Amniotic stem cell (primary cell): ENCODE results near the gene SUN5.

Source experiments
- DNase-seq: peaks from one replicate; lab custom pipeline; 2025; lab: John Stamatoyannopoulos, UW

SUN5 gene

DNA sequence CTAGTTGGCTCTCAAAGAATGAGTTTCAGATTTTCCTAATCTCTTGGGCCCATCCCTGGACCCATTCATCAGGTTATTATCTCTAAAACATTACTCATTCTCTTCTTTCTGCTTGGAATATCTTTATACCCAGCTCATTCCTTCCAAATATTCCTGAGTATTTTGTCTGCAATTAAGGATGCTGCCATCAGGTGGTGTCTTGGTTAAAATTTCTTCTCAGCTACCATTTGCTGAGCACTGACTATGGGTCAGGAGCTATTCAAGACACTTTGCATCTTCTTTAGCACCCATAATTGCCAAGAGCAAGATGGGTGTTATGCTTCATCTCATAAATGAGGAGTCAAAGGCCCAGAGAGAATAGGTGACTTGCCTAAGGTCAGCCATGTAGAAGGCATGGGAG, 8.4 kb downstream of the SUN5 start:
- no peak for DNase-seq

DNA sequence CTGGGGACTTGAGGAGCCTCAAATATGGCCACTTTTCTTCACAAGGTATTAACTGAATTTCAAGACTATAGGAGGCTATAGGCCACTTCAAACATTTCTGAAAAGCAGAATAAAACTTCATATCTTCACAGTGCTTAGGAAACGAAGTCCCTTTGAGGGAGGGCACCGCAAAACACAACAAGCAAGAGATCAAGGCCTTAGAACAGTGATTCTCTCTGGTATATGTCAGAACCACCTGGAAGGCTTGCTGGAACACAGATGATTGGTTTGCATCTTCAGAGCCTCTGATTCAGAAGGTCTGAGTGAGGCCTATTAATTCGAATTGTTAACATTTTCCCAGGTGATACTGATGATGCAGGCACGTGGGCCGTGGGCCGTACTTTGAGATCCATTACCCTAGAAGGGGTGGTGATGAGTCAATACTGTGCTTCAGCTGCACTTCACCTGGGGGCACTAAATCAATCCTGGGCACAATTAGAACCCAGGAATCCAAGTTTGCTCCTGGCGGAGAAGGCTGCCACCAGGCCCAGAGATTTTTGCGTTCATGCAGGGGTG, 10.7 kb downstream of the SUN5 start:
- DNase-seq: no peak

DNA sequence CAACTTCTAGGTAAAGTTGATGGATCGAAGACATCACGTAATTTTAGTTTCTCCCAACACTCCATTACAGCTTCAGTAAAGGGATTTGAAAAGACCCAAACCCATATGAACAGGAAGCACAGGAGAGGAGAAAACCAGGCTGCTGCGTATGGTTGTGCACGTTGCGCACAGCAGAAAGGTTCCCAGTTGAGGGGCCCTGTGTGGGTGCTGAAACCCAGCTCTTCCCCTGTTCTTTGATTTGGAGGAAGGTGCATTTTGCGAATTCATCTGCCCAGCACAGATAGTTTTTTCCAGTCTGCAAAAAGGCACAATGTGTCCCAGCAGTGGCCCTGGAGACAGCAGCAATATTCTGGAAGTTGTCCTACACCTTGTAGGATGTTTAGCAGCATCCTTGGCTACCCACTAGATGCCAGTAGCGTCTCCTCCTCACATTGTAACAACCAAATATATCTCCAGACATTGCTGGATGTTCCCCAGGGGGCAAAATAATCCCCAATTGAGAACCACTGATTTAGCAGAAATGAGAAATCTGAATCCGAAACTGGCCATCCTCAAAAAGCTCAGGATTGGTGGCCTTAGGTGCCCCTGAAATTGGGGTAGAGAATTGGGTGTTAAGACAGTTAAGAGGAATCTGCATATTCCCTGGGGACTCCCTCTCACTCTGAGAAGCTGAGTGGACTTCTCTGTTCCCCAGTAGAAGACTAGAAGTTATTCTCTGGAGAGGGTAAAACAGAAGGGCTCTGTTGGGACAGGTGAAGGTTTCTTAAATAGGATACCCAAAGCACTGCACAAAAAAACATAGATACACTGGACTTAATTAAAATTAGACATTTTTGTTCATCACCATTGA, 12.2 kb downstream of the SUN5 start:
- no peak for DNase-seq

DNA sequence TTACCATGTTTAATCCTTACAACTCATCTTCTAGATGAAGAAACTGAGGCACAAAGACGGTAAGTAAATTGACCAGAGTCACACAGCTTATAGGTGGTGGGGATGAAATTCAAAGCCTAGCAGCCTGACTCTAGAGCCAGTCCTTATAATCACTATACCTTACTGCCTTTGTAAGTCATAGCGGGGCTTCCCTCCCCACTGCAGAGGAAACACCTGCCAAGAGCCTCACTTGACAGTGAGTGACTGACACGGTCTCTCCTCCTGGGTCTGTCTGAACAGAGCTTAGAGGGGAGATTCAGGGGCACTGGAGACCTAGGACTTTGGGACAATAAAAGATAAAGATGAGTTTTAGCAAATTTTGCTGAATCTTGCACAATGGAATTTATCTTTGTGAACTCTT, 12.8 kb downstream of the SUN5 start:
- no peak for DNase-seq

DNA sequence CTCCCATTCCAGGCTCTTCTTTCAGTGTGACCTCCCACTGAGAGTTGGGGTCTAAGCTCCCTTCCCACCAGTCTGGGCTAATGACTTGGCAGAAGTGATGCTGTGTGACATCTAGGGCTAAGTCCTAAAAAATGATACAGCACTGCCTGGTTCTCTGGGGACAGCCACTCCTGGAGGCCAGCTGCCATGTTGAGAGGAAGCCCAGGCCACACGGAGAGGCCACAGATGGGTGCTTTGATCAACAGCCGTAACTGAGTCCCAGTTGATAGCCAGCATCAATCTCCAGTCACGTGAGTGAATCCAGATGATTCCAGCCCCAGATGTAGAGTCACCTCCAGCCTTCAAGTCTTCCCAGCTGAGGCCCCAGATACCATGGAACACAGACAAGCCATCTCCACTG, 13.8 kb downstream of the SUN5 start:
- no peak for DNase-seq

DNA sequence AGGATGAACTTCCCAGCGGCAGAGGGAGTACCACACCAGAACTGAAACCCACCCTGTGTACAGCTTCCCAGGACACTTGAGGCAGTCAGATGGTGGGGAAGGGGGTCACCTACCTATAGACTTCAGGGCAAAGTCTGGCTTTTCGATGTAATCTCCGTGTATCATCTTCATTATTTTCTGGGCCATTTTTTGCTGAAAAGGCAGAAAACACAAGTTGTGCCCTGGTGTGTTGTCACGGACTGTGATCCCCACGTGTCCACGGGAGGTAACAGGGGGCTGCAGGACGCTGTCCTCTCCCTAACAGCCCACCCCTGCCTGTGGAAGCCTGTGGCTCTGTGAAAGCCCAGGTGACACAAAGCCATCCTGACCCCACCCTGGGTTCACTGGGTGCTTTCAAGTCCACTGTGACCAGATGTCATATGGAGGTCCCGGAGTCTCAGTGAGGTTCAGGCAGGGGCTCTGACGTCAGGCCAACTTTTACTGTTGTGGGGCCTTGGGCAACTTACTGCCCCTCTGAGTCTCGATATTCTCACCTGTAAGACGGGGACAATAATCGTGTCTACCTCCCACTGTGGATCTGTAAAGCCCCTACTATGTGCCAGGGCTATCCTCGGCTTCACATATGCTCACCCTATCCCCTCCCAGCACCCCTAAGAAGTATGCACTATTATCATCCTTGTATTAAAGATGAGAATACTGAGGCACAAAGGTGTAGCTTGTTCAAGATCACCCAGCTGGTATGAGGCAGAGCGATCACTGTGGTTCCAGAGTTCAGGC, 14.5 kb downstream of the SUN5 start:
- DNase-seq: no peak

DNA sequence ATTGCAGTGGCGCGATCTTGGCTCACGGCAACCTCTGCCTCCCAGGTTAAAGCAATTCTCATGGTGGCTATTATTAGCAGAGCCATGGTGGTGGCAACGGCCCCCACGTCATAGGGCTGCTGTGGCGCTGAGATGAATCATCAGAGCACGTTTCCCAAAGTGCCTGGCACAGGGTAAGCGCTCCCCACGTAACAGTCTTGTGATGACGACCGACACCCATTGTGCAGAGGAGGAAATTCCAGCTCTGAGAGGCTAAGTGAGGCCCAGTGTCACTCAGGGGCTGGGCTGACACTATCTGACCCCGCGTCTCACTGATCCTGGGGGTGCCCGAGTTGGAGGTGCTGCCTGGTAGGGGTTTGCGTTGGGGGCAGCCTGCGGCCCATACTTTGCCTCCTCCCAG, 16.2 kb downstream of the SUN5 start:
- DNase-seq: no peak

DNA sequence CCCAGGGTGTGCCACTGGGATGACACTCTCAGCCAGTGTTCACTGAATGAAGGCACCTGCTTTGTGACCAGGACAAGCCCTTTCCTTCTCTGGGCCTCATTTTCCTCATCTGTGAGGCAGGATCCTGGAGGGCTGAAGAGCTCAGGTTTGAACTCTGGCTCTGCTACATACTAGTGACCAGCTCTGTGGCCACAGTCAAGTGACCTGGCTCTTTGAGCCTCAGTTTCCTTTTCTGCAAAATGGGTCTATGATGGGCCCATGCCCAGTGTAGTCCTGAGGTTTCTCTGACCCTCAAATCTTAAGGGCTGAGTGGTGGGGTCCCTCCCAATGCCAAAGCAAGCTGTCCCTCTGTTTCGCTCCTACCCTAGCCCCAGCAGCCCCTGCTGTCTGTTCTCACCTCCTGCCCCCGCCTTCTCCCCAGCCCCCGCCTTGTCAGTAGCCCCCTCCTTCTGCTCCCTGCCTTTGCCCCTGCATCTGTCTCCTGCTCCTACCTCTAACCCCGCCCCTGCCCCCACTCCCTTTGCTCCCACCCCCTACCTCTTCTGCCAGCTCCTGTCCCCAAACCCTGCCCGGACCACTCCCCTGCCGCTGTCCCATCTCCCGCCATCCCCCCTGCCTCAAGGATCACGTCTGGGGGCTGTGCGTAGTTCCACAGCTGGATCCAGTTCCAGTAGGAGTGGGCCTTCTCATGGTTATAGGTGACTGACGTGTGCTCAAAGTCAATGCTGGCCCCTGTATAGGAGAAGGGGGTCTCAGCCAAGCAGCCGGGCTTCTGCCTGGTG, 17.0 kb downstream of the SUN5 start:
- no peak for DNase-seq

DNA sequence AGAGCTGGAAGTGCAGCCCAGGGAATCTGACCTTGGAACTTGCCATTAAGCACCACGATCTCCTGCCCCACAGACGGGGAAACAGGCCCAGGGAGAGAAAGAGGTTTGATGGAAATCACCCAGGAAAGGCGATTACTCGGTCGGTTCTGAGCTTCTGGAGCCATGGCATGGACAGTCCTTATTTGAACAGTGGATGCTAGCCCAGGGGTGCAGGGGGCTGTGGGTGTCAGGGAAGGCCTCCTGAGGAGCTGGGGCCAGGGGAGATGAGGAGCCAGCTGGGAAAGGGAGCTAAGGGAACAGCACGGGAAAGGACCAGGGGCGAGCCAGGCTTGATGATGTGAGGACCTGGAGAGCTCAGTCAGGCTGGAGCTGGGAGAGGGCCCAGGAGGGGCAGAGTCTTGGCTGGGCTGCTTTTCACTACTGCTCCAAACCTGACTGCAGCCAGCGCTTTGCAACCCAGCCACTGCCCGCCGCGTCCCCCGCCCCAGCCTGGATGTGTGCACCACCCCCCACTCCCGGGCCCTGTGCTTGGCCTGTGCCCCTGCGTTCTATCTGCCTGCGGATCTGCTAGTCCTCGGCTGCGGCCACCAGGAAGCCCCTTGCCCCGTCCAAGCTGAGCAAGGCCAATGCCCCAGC, 17.8 kb downstream of the SUN5 start:
- no peak for DNase-seq

DNA sequence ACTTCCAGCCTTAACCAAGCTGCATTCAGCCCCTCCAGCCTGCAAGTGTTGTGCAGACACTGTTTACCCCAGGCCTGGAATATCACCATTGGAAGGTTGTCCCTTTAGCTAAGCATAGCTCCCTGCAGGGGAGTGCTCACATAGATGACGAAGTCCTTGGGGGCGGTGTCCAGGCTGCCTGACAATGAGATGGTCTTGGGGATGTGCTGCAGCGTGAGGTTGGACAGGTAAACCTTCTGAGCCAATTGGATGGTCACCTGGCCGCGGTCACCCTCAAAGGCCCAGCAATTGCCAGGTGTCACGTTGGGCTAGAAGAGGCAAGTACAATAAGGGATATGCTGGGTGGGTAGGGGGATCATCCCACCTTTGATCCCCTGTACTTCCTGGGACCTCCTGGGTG, 18.6 kb downstream of the SUN5 start:
- no peak for DNase-seq

DNA sequence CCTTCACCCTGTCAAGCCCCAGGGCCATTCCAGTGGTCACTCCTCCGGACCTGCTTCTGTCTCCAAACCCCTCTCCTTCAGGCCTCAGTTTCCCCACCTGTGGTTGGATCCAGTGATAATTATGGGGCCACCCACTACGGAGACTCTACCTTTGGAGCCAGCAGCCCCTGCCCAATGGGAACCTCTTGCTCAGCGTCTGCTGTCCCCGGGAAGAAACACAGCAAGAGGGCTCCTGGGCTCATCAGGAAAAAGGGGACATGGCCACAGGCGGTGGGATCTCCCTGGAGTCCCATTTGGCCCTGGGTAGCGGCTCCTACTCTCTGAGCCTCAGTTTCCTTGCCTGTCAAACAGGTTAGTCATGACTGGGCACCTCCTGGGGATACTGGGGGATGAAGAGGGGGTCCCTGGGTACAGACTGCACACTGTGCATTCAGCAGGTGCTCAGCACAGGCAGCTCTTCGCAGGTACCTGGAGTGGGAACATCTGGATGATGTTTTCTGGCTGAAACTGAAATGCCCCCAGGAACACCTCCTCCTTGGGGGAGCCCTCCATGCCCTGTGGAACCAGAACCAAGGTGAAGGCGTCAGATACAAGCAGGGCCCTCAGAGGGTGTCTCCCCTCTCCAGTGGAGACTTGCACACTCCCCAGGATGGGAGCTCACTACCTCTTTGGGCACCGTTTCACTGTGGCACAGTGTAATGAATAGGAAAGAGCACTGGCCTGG, 19.4 kb downstream of the SUN5 start:
- DNase-seq: no peak

DNA sequence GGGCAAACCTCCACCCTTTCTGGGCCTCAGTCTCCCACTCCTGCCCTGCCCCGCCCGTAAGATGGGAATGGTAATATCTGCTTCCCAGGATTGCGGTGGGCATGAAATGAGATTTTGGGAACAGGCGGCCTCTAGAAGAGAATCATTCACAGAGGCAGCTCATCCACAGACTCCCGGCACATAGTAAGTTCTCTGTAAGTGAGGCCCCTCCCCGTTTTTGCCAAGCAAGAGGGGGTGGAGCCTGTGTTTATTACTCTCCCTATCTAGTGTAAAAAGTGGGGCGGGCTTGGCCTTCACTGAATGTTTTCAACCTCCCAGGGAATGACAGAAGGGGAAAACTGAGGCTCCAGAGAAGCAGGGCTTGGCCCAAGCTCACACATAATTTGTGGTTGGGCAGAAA, 20.0 kb downstream of the SUN5 start:
- no peak for DNase-seq

DNA sequence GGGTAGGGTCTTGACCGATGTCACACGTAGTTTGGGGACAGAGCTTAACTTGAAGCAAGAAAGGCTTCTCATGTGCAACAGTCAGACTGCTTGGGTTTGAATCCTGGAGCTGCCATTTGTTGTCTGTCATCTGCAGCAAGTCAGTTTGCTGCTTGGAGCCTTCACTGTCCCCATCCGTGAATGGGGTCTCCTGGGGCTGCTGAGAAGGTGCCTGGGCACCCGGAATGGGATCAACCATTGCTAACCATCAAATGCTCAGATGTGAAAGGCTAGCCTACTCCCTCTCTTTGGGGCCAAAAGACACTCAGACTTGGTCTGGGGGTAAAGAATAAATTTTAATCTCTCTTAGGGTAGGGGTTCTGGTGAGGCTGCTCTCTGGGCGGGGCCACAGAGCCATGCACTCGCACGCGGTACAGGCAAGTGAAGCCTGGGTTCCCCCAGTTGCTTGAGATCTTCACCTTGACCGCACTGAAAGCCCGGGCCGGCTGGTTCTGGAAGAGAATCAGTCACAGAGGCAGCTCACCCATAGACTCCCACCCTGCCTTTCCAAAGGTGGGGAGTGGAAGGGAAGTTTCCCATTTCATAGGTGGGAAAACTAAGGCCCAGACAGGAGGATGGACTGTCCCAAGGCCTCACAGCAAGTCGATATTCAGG, 20.6 kb downstream of the SUN5 start:
- no peak for DNase-seq

DNA sequence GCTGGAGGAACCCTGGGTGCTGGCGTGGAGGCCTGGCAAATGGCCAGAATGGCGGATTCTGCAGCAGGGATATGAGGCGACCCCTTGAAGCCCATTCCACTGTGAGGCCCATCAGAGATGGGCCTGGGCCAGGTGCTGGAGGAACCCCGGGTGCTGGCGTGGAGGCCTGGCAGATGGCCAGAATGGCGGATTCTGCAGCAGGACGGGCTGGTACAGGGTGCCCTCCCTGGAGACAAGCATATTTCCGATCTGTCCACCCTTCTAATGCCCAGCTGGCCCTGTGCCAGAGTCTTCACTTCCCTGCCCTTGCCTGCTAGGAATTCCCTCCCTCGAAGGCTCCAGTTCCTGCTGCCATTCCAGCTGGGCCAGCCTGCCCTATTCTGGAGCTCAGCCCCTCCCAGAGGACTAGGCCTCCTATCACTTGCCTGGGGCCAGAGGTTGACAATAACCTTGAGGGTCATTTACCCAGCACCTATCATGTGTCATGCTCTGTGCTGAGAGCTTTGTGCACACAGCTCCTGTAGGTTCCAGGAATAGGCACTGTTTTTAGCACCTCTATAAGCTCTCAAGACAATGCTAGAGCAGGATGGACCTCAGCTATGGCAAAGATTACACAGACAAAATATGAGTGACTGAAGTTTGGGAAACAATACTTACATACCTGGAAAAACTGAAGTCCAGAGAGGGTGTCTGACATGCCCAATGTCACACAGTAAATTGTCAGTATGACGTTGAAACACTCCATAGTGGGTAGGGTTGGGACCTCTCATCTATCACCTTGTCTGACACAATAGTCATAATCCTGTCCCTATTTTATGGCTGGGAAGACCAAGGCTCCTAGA, 21.4 kb downstream of the SUN5 start:
- no peak for DNase-seq

DNA sequence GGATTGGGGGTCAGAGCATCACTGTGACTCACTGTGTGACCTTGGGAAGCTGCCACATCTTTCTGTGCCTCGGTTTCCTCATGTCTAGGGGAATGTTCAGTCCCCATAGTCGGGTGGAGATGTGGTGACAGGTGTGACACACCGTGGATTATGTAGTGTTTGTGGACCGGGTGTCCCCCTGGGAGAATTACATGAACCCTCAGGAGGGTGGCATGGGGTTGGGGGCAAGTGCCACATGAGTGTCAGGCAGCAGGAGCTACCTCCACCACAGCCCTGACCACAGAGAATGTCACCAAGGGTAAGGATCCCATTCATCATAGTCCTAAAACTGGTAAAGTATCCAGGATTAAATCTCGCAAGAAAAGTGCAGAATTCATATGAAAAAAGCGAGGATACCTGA, 23.2 kb downstream of the SUN5 start:
- DNase-seq: no peak

DNA sequence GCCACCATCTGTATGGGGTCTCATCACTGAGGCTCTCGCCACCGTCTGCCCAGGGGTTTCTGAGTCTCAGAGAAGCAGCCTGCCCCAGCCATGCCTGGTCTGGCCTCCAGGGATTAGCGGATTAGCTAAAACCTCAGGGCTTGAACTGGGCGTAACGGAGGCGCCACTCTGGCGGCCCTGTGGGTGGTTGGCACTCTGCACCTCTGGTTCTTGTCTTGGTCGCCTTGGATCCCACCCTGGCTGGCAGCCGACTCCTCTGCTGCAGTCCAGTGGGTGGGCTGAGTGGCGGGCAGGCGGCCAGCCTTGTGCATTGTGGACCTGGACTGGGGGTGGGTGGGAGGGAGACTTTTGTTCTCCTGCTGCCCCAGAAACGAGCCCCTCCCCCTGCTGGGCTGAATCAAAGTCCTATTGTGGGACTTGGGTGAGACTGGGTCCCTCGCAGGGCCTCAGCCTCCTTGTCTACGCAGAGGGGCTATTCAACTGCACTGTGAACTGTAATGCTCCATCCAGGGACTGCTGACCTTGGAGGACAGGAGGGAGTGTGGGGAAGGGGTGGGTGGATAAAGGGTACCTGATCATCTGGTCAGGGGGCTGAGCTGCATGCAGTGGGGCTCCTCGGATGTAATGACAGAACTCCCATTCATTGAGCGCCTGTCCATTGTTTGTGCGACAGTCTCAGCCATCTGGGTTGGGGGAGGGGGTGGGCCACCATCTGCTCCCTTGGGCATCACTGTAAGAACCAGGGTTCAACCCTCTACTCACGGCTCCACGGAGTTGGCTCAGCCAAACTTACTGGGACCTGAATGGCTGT, 23.9 kb downstream of the SUN5 start:
- DNase-seq: no peak

DNA sequence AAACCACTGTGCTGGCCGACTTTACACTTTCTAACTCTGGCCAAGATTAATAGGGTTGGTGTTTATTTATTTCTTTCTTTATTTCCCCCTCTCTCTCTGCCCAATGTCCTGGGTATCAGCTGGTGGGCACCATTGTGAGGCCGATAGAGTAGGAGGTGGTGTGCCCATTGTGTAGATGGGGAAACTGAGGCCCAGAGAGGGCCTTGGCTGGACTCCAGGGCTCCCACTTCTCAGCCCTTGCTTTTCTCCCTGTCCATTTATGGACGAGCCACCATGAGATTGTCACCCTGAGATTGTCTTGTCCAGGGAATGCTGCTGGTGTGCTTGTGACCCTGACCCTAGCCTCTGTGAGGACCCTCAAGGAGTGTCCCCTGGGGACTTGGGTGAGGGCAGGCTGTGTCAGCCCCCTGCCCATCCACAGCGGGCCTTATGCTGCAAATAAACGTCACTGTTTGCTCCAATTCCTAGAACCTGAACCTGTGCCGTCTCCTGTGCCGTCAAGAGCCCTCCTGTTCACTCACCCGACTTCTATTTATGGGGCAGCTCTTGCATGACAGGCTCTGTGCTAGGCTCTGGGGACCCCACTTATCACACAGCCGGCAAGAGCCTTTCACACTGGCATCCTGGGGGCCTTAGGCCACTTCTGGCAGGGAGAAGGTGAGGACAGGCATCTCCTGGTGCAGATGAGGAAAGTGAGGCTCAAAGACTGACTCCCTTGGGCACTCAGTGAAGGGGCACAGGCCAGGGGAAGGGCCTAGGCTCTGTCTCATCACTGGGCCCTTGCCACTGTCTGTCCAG, 24.8 kb downstream of the SUN5 start:
- DNase-seq: no peak

DNA sequence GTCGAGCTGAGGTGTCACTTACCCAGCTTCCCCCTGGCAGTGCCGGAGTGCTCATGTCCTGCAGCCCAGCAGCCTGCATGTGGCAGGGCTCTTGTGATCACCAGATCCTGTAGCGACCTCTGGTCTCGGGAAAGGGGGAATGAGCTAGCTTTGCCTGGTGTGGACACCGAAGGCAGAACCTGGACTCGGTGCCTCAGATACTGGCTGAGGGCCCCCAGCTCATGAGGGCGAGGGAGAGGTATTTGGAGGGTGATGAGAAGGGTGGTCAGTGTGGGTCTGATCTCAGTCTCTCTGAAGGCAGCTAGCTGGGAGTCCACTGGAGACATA, 26.3 kb downstream of the SUN5 start:
- no peak for DNase-seq
